ENCODE data around the gene HLA-DRB1.
"Not testable (repeated sequence)": the region's sequence is repeated elsewhere in the genome, so short reads cannot be mapped to it uniquely, and the experiment has no call there.

Gene HLA-DRB1

GRCh38 chr6:32589596-32590449, at the start of gene HLA-DRB1:
TSS of gene HLA-DRB1 (minus strand) at chr6:32589848. CDS start at chr6:32589742, 106 bp downstream.
- no peak for DNase-seq (ENCODE audit: low read depth, low spot score)

DNA sequence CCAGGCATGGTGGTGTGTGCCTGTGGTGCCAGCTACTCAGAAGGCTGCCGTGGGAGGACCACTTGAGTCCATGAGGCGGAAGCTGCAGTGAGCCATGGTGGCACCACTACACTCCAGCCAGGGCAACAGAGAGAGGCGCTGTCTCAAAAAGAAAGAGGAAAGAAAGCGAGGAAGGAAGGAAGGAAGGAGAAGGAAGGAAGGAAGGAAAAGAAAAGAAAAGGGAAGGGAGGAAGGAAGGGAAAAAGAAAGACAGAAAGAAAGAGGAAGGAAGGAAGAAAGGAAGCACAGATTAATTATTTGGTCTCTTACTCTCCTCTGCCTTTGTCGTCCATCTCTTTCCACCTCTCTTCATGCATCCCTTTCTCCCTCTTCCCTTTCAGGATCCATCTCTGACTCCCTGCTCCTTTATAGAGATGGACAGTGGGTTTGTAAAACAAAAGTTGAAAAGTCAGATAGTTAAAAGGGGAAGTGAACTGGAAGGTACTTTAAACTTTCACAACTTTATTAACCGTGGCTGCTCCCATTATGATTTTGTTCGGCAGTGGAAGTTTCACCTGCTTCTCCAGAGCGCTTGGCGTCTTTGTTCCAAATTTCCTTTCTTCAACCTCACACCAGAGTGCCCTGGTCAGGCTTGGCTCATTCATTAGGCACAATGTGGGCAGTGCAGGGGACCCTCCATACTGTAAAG, 49.0 kb upstream of the HLA-DRB1 start:
- no peak for DNase-seq (ENCODE audit: low read depth, low spot score)

- no peak for DNase-seq (ENCODE audit: low read depth, low spot score)
These were observed 48.2 kb upstream of the HLA-DRB1 start for GRCh38 chr6:32637883-32638282.

DNA sequence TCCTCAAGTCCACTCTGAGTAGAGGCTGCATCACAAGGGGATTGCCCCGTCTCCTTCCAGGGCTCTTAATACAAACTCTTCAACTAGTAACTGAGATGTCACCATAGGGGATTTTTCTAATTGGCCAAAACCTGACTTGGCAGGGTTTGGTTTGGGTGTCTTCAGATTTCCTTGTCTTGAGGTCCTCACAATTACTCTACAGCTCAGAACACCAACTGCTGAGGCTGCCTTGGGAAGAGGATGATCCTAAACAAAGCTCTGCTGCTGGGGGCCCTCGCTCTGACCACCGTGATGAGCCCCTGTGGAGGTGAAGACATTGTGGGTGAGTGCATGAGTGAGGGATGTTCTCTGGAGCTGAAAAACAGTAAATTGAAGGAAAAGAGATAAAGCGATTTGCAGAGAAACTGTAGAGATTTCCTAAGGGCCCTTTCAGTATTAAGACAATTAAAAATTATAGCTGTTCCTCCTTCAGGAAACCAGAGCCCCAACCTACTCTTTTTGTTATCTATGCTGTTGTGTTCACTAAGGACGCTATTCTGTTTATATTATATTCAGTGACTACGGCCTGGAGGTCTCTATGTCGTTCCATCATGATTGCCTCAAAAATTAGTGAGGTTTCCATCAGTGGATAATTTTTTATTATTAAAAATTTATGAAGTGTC, 47.7 kb upstream of the HLA-DRB1 start, which contains the start of gene HLA-DQA1:
Gene HLA-DQA1, plus strand, starts transcription at position 188 of the 662 bp plus-strand sequence. Its CDS starts 53 bp downstream, at position 241.
- no peak for DNase-seq (ENCODE audit: low read depth, low spot score)

DNA sequence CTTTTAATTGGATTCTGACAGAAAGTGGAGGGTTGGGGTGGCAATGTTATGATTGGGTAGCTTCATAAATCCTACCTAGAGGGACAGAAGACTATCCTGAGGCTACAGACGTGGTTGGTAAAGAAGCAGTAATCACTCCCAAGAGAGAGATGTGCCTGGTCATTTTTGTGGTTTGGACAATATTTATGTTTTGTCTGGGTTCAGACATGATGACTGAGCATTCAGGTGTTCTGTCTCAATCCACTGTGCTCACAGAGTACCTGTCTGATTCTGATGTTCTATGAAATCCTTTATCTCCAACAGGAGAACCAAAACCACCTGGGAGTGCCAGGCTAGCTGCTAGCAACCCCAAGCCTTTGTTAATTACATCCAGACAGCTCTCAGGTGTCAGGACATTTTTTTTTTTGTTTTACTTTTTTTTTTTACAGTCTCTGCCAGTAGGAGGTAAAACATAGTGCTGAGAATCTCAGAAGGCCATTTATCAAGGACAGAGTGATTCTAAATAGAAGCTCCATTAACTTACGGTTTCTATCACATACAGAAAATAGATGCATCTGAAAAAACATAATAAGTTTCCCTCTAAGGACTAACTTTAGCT, 46.0 kb upstream of the HLA-DRB1 start:
- DNase-seq (ENCODE audit: low read depth, low spot score): no peak

GRCh38 chr6:32629793-32630192, 40.1 kb upstream of the HLA-DRB1 start:
- not testable (repeated sequence) for DNase-seq (ENCODE audit: low read depth, low spot score)

DNA sequence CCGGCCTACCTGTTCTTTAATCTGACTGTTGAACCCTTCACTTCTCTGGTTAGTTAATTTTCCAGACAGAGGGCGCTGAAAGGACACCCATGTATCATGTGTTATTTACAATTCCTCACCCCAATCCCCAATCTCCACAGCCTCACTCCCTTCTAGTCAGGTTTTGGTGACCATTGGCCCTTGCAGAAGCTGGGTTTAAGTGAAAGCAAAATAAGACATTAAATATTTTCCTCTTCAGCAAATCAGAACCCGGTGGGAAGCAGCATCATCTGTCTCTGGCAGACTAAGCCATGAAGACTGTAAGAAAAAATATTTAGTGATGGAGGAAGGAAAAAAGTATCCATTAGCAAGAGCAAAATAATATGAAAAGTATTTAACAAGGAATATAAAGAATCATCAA, 38.2 kb upstream of the HLA-DRB1 start:
- DNase-seq (ENCODE audit: low read depth, low spot score): no peak

GRCh38 chr6:32627249-32627648, 37.6 kb upstream of the HLA-DRB1 start:
- DNase-seq (ENCODE audit: low read depth, low spot score): no peak

DNA sequence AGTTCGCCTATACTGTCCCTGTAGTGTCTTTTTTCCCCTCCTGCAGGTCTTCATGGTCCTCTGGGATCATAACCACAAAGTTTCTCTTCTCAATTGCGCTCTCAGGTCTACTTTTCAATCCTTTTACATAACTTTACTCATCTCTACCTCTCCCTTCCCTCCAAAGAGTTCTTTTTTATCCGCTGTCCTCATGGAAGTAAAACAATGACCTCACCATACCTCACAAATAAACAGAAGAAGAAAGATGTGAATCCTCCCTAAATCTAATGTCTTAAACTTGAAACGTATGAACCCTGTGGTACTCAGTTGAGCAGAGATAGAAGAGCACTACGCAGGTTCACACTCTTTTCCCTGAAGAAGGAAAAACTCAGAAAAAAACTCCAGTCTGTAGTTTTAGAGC, 35.5 kb upstream of the HLA-DRB1 start:
- DNase-seq (ENCODE audit: low read depth, low spot score): no peak

DNA sequence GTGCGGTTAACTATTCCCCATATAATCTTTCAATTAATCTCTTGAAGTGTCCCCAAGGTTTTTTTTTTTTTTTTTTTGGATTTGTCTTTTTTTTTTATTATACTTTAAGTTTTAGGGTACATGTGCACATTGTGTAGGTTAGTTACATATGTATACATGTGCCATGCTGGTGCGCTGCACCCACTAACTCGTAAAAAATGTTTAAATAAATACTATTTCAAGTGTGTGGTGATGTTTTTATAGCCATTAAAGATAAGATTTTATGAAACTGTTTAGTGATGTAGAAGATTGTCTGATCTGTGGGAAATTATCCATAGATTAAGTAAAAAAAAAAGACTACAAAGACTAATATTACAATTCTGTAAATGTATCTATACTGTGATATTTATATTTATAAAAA, 34.9 kb upstream of the HLA-DRB1 start:
- DNase-seq (ENCODE audit: low read depth, low spot score): no peak

DNA sequence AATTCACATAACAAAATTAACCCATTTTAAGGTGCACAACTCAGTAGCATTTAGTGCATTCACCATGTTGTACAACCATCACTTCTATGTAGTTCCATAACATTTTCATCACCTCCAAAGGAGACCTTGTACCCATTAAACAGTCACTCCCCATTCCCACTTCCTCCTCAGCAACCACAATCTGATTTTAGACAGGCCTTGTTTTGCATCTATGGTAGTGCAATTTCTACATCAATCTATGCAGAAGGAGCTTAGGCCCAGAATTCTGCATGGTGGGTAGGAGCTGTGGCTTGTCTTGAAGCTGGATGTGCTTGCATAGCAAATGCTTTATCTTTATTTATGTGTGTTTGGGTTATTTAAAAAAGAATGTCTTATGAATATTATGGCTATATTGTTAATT, 34.0 kb upstream of the HLA-DRB1 start:
- no peak for DNase-seq (ENCODE audit: low read depth, low spot score)

DNA sequence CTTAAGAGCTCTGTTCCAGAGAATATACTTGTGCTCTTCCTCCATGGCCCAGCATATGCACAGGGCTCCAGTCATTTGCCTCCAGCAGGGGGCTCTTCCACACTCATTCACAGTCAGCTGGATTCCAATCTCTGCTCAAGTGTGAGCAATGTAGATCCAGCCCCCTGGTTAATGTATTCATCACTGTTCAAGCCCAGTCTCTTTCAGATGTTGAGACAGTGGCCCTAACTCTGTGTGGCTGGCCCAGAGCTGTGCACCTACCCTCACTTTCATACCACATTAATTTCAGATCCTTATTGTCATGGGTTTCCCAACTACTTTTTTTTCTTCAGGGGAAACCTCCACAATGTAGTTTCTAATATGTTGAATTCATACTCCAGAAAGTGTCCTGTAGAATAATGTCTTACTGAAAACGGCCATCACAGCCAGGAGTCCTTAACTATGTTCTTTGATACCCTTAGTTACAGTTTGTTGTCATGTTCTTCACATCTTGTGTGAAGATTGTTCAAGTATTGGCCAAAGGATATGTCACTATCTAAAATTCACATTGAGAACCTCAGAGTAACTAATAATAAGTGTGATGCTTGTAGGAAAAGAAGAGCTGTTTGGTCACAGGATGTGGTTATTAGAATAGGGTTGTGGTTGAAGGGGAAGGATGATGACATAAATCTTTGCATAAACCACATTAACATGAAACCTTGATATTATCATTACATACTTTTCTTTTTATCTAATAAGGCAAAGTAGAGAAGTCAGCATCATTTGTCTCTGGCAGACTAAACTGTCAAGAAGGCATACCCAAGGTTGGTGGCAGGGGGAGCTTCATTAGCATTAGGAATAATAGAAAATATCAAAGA, 33.1 kb upstream of the HLA-DRB1 start:
- DNase-seq (ENCODE audit: low read depth, low spot score): no peak

DNA sequence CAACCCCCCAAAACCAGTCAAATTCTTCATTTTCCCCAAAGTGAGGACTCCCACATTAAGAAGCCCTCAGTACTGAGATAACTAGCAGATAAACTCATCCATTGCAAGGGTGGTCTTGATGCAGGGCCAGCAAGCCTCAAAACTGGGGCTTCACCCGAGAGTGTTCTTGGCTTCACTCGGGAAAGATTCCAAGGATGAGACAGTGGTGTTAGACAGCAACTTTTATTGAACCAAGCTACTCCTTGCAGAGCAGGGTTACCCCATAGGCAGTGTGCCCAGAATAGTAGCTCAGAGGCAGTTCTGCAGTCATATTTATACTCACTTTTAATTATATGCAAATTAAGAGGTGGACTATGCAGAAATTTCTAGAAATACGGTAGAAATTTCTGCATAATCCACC, 31.7 kb upstream of the HLA-DRB1 start:
- DNase-seq (ENCODE audit: low read depth, low spot score): no peak

GRCh38 chr6:32617751-32618150, 28.1 kb upstream of the HLA-DRB1 start:
- no peak for DNase-seq (ENCODE audit: low read depth, low spot score)

- DNase-seq (ENCODE audit: low read depth, low spot score): no peak
These were observed 26.4 kb upstream of the HLA-DRB1 start for GRCh38 chr6:32615885-32616532.

DNA sequence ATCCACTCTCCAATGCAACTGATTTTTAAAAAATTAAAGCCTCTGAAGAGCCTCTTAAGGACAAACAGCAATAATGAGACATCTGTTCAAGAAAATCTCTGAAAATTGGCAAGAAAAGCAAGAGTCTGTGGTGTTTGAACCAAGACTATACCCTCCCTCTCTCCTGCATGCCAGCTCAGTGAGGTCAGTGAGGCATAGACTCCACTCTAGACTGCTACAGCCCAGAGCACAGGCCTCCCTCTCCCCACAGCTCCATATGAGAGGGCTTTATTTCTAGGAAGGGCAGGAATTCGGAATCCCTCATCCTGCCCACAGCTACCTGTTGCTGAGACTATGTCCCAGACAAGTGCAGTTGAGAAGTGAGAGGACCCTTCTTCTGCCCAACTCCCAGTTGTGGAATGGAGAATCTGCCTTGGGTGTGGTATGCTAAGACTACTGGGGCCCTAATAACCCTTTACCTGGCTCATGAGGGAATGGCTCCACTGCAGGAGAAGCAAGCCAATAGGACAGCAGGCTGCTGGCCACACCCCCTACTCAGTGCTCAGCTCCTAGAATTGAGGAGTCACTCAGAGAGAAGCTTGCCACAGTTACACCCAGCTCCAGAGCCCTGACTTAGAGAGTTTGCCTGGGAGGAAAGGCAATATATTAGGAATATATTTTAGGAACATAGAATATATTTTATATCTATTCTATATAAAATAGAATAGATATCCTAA, 24.9 kb upstream of the HLA-DRB1 start:
- DNase-seq (ENCODE audit: low read depth, low spot score): no peak

GRCh38 chr6:32613475-32613874, 23.8 kb upstream of the HLA-DRB1 start:
- DNase-seq (ENCODE audit: low read depth, low spot score): no peak

DNA sequence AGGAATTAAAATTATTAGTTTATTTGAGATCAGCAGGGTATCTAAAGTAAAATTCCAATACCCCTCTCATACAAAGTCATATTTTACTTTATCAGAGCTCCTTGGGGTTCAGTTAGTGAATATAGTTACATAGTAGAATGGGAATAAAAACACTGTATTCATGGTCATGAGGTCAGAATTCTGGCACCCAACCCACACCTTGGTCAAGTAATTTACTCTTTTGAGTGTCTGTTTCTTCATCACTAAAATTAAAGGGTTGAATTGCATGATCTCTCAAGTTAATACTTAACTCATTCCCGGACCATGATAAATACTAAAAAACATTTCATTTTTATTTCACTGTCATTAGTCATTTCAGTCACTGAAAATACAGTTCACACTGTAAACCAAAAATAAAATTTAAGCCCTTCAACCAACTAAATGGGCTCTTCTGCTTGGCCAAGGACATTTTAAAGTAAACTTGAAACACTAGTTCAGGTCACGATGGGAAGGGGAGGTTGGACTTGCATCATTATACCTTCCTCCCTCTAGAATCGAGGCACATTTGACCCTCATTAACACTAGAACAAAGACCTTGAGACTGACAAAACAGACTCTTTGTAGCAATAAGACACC, 21.1 kb upstream of the HLA-DRB1 start:
- DNase-seq (ENCODE audit: low read depth, low spot score): no peak

Data from smooth muscle cell of the brain vasculature (primary cell).